Breast epithelium (tissue), 4 donors: ENCODE measurements around the gene TXLNG. TPM values are rescaled to one million over a fixed set of nuclear protein-coding genes. Genes with fewer than 3 reads are reported as not detected.
"Not testable (repeated sequence)": the region's sequence is repeated elsewhere in the genome, so short reads cannot be mapped to it uniquely, and the experiment has no call there.

Experiments
- DNase-seq, 2 donors: peaks; one replicate each; pipeline ENCODE4 v3.0.0-alpha.2; 2019; ENCODE audit warnings: low spot score in 2 of 2
- H3K27ac ChIP-seq, 2 donors: fragments of 200-600 bp; sonication (generic) in 1 of 2; one replicate each; pipeline ENCODE4 v1.5.1; 2016 to 2019; ENCODE audit warnings: mild to moderate bottlenecking in 1 of 2
- H3K27me3 ChIP-seq, 2 donors: fragments of 200-600 bp; sonication (generic) in 1 of 2; one replicate each; pipeline versions ENCODE4 v1.5.1 to v1.6.0; 2017 to 2019; ENCODE audit warnings: control low read depth in 1 of 2, mild to moderate bottlenecking in 1 of 2
- H3K36me3 ChIP-seq: fragments of 200-600 bp; one replicate; pipeline ENCODE4 v1.5.1; 2019
- H3K4me1 ChIP-seq, 2 donors: fragments of 200-600 bp; sonication (generic); one replicate each; pipeline ENCODE4 v1.5.1; 2016 to 2019; ENCODE audit warnings: control low read depth in 1 of 2
- H3K4me3 ChIP-seq, 3 donors: fragments of 200-600 bp; sonication (generic); 1 replicate in 2 of 3; 2 replicates in 1 of 3; pipeline ENCODE4 v1.5.1; 2016 to 2019; ENCODE audit warnings: mild to moderate bottlenecking in 3 of 3, moderate library complexity in 2 of 3
- H3K9me3 ChIP-seq, 2 donors: fragments of 200-600 bp; sonication (generic) in 1 of 2; one replicate each; pipeline ENCODE4 v1.5.1; 2016 to 2019; ENCODE audit warnings: control low read depth in 1 of 2
- CTCF ChIP-seq, 3 donors: fragments of 450-650 bp; IDR thresholded peaks; one replicate each; pipeline ENCODE4 v1.5.1; 2016 to 2017; ENCODE audit warnings: antibody characterized with exemption in 3 of 3, mild to moderate bottlenecking in 3 of 3, moderate library complexity in 3 of 3
- POLR2A ChIP-seq: fragments of 450-650 bp; IDR thresholded peaks from one replicate; pipeline ENCODE4 v1.6.1; 2016; ENCODE audit warnings: antibody characterized with exemption, mild to moderate bottlenecking, moderate library complexity
- POLR2AphosphoS5 ChIP-seq, 3 donors: sonication (generic); formaldehyde crosslinking; IDR thresholded peaks; one replicate each; pipeline ENCODE4 v1.6.1; 2017; ENCODE audit warnings: antibody characterized with exemption in 3 of 3
- intact Hi-C: fragments of 100-400 bp; cut with DNase I; formaldehyde crosslinking; loops from one replicate; pipeline ENCODE4 v1.15.1; 2023; ENCODE audit warnings: low total_unique reads
- total RNA-seq, 3 donors: library from RNA; depleted of rRNA; stranded (reverse); fragments of >200 nt; gene quantifications; one replicate each; pipeline ENCODE4 v1.1.0, GENCODE V29; 2016

The TXLNG gene
- total RNA-seq, 3 donors from 2014 or later: 23.7 to 31.5 (median 25.2) TPM

GRCh38 chrX:16774746-16775145 lies 11.5 kb upstream of the TXLNG start:
- Histone ChIP-seq H3K27me3 (no peaks in the 10 kb centered on the region), H3K4me1 (no peaks in the 10 kb centered on the region), H3K9me3 (no peaks in the 10 kb centered on the region), H3K27ac (no peak overlapping the region), H3K36me3 (no peaks in the 10 kb centered on the region), H3K4me3 (no peak overlapping the region)
- intact Hi-C loops: loop anchor here (2.0 kb wide), 1 partner anchor 50 kb away; no protein-coding TSS in a partner anchor
- TF ChIP-seq POLR2AphosphoS5 (IDR thresholded peaks at IDR 0.05): no peak
- TF ChIP-seq CTCF (IDR thresholded peaks at IDR 0.05): no peak
- TF ChIP-seq POLR2A: no peak
- DNase-seq: no peak

- H3K4me1 ChIP-seq: no peaks in the 10 kb centered on the region
- intact Hi-C loops: no loop called here
- no peak for TF ChIP-seq CTCF (IDR thresholded peaks at IDR 0.05)
- TF ChIP-seq POLR2AphosphoS5 (IDR thresholded peaks at IDR 0.05): no peak
- no peak for TF ChIP-seq POLR2A
- peak overlapping the region in 1 of 2 donors; percentile 61 for H3K27ac ChIP-seq
- no peaks in the 10 kb centered on the region for H3K9me3 ChIP-seq
- DNase-seq: no peak
- H3K4me3 ChIP-seq: no peak overlapping the region
- peaks cover 0 to 4% of the 10 kb centered on the region in 2 donors for H3K27me3 ChIP-seq
- no peaks in the 10 kb centered on the region for H3K36me3 ChIP-seq
Measured at GRCh38 chrX:16778545-16778944, 7.7 kb upstream of the TXLNG start.

GRCh38 chrX:16778993-16779392 lies 7.3 kb upstream of the TXLNG start:
- Histone ChIP-seq H3K27me3 (peaks cover 0 to 4% of the 10 kb centered on the region in 2 donors), H3K4me1 (no peaks in the 10 kb centered on the region), H3K4me3 (no peak overlapping the region), H3K27ac (peak overlapping the region; percentile 0 to 61), H3K36me3 (no peaks in the 10 kb centered on the region), H3K9me3 (no peaks in the 10 kb centered on the region)
- no peak for DNase-seq
- TF ChIP-seq POLR2A (no peak), POLR2AphosphoS5 (IDR thresholded peaks at IDR 0.05) (no peak), CTCF (IDR thresholded peaks at IDR 0.05) (no peak)
- intact Hi-C loops: no loop called here

GRCh38 chrX:16779815-16780214 lies 6.5 kb upstream of the TXLNG start:
- H3K4me3 ChIP-seq, H3K4me1 ChIP-seq, intact Hi-C loops, H3K36me3 ChIP-seq, H3K27me3 ChIP-seq, H3K9me3 ChIP-seq, H3K27ac ChIP-seq, DNase-seq: not testable (repeated sequence)

- intact Hi-C loops: no loop called here
- H3K9me3 ChIP-seq: no peaks in the 10 kb centered on the region
- peaks cover 0 to 4% of the 10 kb centered on the region in 2 donors for H3K27me3 ChIP-seq
- no peak overlapping the region for H3K27ac ChIP-seq
- H3K4me3 ChIP-seq: no peak overlapping the region
- H3K4me1 ChIP-seq: no peaks in the 10 kb centered on the region
- no peaks in the 10 kb centered on the region for H3K36me3 ChIP-seq
- TF ChIP-seq CTCF (IDR thresholded peaks at IDR 0.05): no peak
- no peak for TF ChIP-seq POLR2A
- no peak for TF ChIP-seq POLR2AphosphoS5 (IDR thresholded peaks at IDR 0.05)
- no peak for DNase-seq
Measured at GRCh38 chrX:16783452-16783851, 2.8 kb upstream of the TXLNG start.

GRCh38 chrX:16784440-16784839 lies 1.8 kb upstream of the TXLNG start:
- H3K27me3 ChIP-seq, H3K9me3 ChIP-seq, H3K36me3 ChIP-seq, DNase-seq, H3K4me3 ChIP-seq, H3K4me1 ChIP-seq, H3K27ac ChIP-seq, intact Hi-C loops: not testable (repeated sequence)
